Mucosa of descending colon (tissue), 3 donors: ENCODE results near the gene NES. TPM values are rescaled to one million over a fixed set of nuclear protein-coding genes. Genes with fewer than 3 reads are reported as not detected.

Experiments
- ATAC-seq: fragments of 200-7000 bp; cut with Tn5 transposase; one replicate; pipeline ENCODE4 v1.9.1; 2020; ENCODE audit warnings: mild to moderate bottlenecking, moderate library complexity
- DNase-seq, 3 donors: peaks; one replicate each; pipeline ENCODE4 v3.0.0-alpha.2; 2020
- H3K36me3 ChIP-seq: fragments of 200-600 bp; one replicate; pipeline ENCODE4 v1.8.0; 2021; ENCODE audit warnings: low read depth, mild to moderate bottlenecking
- H3K4me1 ChIP-seq: fragments of 200-600 bp; one replicate; pipeline ENCODE4 v1.8.0; 2021; ENCODE audit warnings: low read depth, mild to moderate bottlenecking
- H3K4me3 ChIP-seq: fragments of 200-600 bp; one replicate; pipeline ENCODE4 v1.8.0; 2021; ENCODE audit warnings: mild to moderate bottlenecking
- H3K9me3 ChIP-seq: fragments of 200-600 bp; one replicate; pipeline ENCODE4 v1.8.0; 2021; ENCODE audit warnings: mild to moderate bottlenecking
- CTCF ChIP-seq: fragments of 200-600 bp; IDR thresholded peaks from one replicate; pipeline ENCODE4 v1.8.0; 2022; ENCODE audit warnings: antibody characterized with exemption, mild to moderate bottlenecking
- intact Hi-C, 2 donors: fragments of 100-400 bp; cut with DNase I in 1 of 2; cut with micrococcal nuclease in 1 of 2; formaldehyde crosslinking; loops; one replicate each; pipeline versions ENCODE4 v1.11.0 to v1.11.1; 2022; cut with DNase I, micrococcal nuclease
- total RNA-seq, 3 donors: library from RNA; stranded (reverse); fragmentation: NEBNext Ultra II Directional in 2 of 3; extraction: Animal tissue kit (Norgen Biotek cat#: 25700) in 2 of 3; gene quantifications; one replicate each; pipeline versions ENCODE4 v1.2.1 to v1.2.4, GENCODE V29; 2021 to 2023
- donor health status: DM: no; HTN: no; CAD: no; lungs with moderate emphysema.
- donor health status: DM: no; HTN: no; CAD: no.
- donor health status: DM: no; HTN: yes; CAD: no.

The NES gene
- total RNA-seq, 3 donors from 2014 or later: 3.0 to 11.4 (median 6.4) TPM

GRCh38 chr1:156665539-156665938 is 11.7 kb downstream of the NES start:
- intact Hi-C loops: no loop called here
- DNase-seq (peak in 1 of 3 donors; percentile 35), ATAC-seq (no peak)
- Histone ChIP-seq H3K9me3 (no peaks in the 10 kb centered on the region), H3K36me3 (no peaks in the 10 kb centered on the region), H3K4me1 (peaks cover 35% of the 10 kb centered on the region), H3K4me3 (no peak overlapping the region)
- TF ChIP-seq CTCF: no peak

GRCh38 chr1:156664767-156665411 is 12.3 kb downstream of the NES start:
- TF ChIP-seq CTCF: no peak

GRCh38 chr1:156664046-156664766 is 13.0 kb downstream of the NES start:
- Histone ChIP-seq H3K9me3 (no peaks in the 10 kb centered on the region), H3K4me1 (peaks cover 46% of the 10 kb centered on the region), H3K36me3 (no peaks in the 10 kb centered on the region), H3K4me3 (no peak overlapping the region)
- peak in 1 of 3 donors; percentile 39 for DNase-seq
- intact Hi-C loops: no loop called here
- TF ChIP-seq CTCF: no peak
- ATAC-seq: no peak

More at GRCh38 chr1:156664767-156665411, 12.3 kb downstream of the NES start:
- ATAC-seq: peak; percentile 6
- Histone ChIP-seq H3K4me1 (peaks cover 40% of the 10 kb centered on the region), H3K36me3 (no peaks in the 10 kb centered on the region), H3K4me3 (no peak overlapping the region), H3K9me3 (no peaks in the 10 kb centered on the region)
- intact Hi-C loops: no loop called here
- peak; percentile 42 to 67 (median 50) for DNase-seq

- peaks cover 49% of the 10 kb centered on the region for H3K4me1 ChIP-seq
- no peaks in the 10 kb centered on the region for H3K36me3 ChIP-seq
- H3K9me3 ChIP-seq: no peaks in the 10 kb centered on the region
- DNase-seq (peak in 2 of 3 donors; percentile 38 to 39), ATAC-seq (no peak)
- no peak for TF ChIP-seq CTCF
- intact Hi-C loops: no loop called here
- no peak overlapping the region for H3K4me3 ChIP-seq
Observed at GRCh38 chr1:156663178-156663577, 14.0 kb downstream of the NES start.

GRCh38 chr1:156662800-156663055 is 14.5 kb downstream of the NES start:
- Histone ChIP-seq H3K4me1 (peaks cover 52% of the 10 kb centered on the region), H3K36me3 (no peaks in the 10 kb centered on the region), H3K4me3 (no peak overlapping the region), H3K9me3 (no peaks in the 10 kb centered on the region)
- no peak for TF ChIP-seq CTCF
- intact Hi-C loops: no loop called here
- DNase-seq: no peak
- ATAC-seq: no peak
